Measurements from ENCODE around the gene KLHL12.

Gene KLHL12

DNA sequence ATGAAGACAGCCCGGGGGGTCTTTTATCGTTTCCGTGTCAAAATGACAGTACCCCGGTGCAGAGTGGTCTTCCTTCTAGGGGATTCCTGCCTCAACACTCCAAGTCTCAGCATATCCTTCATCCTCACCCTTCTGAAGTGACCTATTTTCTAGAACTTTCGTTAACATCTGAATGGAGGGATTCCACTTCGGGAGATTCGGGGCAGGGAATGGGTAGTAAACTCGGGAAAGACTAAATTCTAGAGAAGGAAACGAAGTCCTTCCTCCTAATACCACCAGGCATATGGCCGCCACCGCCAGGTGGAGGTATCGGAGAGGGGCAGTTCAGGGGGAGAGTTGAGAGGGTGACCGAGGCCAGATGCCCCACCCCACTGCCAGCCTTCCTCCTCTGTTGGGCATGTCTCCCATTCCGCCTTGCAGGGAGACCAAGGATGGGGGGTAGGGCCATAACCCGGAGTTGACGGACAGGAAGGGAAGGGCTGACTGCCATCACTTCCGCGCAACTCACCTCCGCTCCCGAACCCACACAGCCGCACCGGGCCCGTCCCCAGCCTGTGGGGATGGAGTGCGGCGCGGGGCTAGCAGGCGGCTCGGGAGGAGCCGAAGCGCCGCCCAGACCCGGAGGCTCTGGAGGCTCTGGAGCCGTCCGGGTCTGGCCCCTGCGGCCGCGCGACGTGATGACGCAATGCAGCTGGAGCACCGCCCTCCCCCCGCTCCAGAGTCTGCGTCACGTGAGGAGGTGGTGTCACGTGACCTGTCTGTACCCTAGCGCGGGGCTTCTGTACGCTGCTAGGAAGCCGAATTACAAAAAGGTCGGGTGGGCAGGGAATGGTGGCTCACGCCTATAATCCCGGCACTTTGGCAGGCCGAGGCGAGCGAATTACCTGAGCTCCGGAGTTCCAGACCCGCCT is at the start of gene KLHL12:
TSS of gene KLHL12 (minus strand) at position 654 of the 911 bp plus-strand sequence. CDS start 2,072 bp downstream, outside the sequence.
- peak; percentile 93 to 94 for DNase-seq (ENCODE audit: extremely low read depth in 1 of 2, low read depth in 1 of 2)

DNA sequence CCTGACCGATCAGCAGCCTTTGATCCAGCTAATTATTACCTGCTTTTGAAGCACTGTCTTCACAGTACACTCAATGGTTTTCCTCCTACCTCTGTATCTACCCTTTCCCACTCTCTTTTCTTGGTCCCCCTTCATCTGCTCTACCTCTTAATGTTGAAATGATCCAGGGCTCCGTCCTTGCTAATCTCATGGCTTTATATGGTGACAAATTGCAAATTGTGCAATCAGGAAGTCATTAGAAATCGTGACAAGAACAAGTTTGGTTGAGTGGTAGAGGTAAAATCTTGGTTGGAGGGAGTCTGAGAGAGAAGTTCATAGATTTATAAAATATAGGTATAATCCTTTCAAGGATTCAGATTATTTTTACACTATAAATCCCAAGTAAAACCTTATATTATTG is 49.6 kb upstream of the KLHL12 start:
- DNase-seq (ENCODE audit: extremely low read depth in 1 of 2, low read depth in 1 of 2): no peak

DNA sequence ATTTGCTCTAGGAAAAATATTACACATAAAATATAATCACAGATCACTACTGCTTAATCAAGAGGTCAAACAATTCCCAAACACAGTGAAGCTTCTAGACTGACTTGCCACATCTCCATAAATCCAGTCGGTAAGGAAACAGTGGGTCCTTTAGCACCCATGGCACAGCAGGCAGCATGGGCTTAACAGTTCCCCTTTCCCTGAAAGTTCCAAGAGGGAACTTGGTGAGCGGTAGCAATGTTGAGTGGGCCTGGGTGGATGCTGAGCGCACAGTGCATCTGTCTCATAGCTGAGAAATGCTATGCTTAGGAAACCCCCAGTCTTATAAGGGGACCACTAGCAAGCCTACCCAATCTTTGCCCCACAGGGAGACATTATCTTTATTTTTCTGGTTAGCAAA is 47.8 kb upstream of the KLHL12 start:
- DNase-seq (ENCODE audit: extremely low read depth in 1 of 2, low read depth in 1 of 2): no peak

DNA sequence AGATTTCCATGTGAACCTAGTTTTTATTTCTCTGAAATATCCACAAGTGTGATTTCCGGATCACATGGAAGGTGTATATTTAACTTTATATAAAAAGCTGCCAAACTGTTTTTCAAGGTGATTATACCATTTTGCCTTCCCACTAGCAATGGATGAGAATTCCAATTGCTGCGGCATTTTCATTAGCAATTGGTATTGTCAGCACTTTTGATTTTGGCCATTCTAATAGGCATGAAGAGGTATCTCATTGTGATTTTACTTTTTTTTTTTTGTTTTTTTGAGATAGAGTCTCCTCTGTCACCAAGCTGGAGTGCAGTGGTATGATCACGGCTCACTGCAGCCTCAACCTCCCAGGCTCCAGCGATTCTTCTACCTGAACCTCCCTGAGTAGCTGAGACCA is 45.0 kb upstream of the KLHL12 start:
- no peak for DNase-seq (ENCODE audit: extremely low read depth in 1 of 2, low read depth in 1 of 2)

DNA sequence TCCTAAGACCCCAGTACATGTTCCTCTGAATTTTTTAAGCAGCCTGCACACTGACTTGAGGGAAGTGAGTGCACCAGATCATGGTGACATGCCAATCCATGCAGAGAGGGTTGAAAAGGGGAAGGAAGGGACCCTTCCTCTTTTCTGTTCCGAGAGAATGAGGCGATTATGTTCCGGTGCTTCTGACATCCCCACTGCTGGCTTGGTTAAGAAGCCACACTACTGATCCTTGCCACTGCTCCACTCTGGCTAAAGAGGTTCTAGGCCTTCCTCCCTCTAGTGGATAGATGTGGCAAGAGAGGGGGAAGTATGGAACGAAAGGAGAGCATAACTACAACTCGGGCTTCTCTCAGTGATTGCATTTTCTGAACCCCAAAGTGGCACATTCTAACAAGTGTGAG is 41.9 kb upstream of the KLHL12 start:
- no peak for DNase-seq (ENCODE audit: extremely low read depth in 1 of 2, low read depth in 1 of 2)

DNA sequence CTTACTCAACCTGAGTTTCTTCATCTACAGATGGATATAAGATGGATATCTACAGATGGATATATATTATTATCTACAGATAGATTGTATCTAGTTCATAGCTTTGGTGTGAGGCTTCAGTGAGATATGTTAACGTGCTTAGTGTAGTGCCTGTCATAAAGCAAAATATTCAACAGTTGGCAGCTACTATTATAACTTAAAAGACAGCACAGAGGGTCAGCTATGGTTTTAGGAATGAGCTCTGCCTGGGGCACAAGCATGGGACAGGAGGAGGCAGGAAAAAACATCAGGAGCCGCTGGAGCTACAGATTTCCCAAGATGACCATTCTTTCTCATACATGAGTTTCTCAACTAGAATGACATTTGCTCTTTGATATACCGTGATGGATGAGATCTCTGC is 41.3 kb upstream of the KLHL12 start:
- no peak for DNase-seq (ENCODE audit: extremely low read depth in 1 of 2, low read depth in 1 of 2)

DNA sequence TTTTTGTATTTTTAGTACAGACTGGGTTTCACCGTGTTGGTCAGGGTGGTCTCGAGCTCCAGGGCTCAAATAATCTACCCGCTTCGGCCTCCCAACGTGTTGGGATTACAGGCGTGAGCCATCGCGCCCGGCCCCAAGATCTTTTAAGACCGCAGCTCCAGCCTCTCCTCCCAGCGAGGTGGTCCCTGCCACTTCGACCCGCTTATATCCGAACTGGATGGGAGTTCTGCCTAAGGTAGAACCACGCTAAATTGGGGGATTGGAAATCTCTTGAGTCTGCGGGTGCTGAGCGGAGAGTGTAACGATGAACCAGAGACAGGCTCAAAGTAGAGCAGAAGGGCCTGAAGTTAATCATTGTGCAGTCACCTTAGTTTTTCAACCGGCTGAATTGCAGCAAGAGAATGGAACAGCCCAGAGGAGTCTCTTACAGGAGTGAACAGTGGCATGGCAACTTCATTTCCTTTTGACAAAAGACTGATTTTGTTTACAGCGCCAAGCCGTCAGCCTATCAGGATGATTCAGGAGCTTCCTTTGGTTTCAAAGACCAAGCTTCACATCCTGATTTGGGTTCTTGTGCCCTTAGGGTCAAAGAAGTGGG is 40.7 kb upstream of the KLHL12 start:
- DNase-seq (ENCODE audit: extremely low read depth in 1 of 2, low read depth in 1 of 2): no peak

DNA sequence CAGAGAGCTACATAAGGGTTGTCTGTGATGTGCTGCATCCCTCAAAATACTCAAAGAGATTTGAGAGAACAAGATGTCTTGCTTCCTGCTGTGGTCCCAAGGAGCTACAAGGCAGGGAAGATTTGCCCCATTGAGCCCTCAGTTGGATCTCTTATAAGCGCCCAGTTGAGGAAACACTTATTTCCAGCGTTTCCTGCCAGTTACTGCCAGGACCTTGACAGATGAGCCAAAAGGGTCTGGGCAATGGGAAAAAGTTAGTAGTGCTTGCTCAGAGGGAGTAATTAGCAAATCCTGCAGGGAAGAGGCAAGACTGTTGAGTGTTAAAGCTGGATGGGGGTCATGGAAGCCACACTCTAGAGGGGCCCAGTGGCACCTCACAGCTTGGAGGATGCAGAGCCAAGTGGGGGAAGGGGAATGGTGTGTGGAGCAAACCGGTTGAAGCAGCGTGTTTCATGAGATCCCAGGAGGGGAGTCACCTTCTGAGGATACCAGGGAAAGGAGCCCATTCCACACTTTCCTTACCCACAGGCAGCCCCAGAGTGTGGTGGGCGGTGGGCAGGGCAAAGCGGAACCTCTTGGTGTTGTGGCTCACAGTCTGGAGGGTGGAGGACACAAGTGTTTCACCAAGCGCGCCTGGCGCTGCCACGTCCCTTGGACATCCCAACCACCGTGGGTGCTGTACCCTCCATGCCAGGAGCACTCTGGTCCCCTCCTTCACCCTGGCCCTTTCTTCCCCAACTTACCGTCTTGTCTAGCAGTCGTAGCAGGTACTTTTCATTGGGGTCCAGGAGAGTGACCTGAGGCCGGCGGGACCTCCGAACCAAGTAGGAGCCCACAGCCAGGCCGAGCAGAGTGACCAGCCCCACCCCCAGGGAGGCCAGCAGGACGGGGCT is 39.2 kb upstream of the KLHL12 start:
- DNase-seq (ENCODE audit: extremely low read depth in 1 of 2, low read depth in 1 of 2): no peak

DNA sequence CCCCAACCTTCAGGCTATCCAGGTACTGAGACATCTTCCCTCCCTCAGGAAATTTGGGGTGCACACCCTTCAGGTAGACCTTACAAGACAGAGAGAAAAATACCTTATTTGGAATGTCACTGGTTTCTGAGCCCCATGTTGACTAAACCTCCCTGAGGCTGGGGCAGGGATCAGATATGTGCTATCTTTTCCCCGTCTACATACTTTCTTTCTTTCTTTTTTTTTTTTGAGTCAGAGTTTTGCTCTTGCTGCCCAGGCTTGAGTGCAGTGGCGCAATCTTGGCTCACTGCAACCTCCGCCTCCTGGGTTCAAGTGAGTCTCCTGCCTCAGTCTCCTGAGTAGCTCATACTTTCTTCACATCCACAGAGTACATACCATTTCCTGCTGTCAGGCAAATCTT is 38.4 kb upstream of the KLHL12 start:
- DNase-seq (ENCODE audit: extremely low read depth in 1 of 2, low read depth in 1 of 2): no peak

DNA sequence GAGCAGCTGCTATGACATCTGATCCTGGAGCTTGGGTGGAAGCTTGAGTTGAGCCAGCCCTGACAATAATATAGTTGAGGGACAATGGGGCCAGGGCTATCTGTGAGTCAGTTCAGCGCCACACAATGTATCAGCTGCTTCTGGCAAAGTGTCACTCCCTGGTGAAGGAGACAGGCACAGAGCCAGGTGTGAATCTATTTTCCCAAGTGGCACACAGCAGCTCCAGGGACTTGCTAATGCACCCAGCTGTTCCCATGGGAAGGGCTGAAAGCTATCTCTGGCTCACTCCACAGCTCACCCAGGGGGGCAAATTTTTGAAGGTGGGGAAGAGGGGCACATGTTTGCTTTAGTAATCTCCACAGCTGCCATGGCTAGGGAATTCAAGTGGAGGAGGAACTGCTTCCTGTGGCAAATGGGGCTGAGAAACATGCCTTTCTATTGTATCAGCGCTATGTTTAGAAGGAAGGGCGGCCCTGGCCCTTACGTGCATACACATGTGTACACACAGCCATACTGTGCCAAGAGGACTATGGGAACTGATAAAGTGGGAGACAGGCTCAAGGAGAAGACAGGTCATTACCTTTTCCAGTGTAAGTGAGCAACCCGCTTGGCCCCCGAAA is 37.9 kb upstream of the KLHL12 start:
- DNase-seq (ENCODE audit: extremely low read depth in 1 of 2, low read depth in 1 of 2): no peak

DNA sequence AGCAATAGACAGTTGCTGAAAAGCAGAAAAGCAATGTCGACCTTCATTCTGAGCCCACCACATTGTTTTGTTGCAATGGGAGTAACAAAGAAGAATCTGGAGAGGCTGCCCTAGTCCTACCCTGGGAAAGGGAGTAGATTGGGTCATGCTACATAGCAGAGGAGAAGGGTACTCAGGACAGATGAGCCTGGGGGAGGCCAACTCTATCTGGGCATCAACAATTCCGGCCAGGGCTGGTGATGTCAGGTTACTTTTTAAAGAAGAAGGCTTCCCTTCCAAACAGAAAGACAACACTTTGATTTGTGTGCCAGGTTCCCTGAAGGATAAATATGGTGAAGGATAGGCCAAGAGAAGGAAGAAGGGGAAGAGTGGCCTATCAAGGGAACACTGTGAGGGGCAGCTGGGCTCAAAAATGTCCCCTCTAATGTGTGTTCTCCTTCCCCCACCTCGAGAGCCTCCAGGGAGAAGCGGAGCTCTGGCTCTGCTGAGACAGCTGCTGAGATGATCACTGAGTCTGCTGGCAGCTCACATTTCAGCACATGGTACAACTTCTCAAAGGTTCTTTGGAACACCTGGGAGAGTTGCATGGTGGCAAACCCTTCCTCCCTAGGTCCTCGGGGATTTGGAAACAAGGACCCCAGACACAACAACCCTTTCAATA is 34.3 kb upstream of the KLHL12 start:
- DNase-seq (ENCODE audit: extremely low read depth in 1 of 2, low read depth in 1 of 2): no peak

DNA sequence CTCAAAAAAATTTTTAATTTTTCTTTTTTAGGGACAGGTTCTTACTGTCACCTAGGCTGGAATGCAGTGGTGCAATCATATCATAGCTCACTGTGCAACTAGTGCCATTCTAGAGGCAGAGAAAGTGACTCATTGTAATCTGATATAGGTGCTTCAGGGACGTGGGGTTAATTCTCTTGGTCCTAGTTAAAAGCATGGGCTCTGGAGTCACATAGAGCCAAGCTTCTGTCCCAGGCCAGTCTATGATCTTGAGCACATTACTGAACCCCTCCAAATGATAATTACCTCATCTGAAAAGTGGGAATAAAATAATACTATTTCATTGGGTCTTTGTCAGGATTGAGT is 32.2 kb upstream of the KLHL12 start:
- DNase-seq (ENCODE audit: extremely low read depth in 1 of 2, low read depth in 1 of 2): no peak

DNA sequence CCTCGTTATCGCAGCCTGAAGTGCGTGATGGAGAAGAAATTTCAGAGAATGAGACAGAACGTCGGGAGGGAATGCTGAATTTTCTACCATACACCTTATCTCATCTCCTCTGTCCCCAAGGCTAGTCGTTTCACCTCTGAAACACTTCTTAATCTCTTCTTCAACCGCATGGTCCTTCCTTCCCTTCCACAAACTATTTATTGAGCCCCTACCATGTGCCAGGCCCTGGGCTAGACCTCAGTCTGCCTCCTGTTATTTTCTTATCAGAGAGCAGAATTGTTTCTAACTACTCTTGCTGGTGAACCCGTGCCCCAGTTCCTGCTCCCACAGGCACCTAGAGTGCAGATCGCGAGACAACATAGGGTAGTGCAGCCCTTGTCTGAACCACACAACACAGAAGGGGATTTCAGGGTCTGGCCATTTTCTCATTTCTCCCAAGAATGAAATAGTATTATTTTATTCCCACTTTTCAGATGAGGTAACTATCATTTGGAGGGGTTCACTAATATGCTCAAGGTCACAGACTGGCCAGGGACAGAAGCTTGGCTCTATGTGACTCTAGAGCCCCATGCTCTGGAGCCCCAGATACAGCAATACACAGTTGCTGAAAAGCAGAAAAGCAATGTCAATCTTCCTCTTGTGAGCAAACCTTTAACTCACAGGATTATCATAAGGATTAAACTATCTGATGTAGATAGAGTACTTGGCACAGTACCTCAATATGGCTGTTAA is 31.7 kb upstream of the KLHL12 start:
- DNase-seq (ENCODE audit: extremely low read depth in 1 of 2, low read depth in 1 of 2): no peak

DNA sequence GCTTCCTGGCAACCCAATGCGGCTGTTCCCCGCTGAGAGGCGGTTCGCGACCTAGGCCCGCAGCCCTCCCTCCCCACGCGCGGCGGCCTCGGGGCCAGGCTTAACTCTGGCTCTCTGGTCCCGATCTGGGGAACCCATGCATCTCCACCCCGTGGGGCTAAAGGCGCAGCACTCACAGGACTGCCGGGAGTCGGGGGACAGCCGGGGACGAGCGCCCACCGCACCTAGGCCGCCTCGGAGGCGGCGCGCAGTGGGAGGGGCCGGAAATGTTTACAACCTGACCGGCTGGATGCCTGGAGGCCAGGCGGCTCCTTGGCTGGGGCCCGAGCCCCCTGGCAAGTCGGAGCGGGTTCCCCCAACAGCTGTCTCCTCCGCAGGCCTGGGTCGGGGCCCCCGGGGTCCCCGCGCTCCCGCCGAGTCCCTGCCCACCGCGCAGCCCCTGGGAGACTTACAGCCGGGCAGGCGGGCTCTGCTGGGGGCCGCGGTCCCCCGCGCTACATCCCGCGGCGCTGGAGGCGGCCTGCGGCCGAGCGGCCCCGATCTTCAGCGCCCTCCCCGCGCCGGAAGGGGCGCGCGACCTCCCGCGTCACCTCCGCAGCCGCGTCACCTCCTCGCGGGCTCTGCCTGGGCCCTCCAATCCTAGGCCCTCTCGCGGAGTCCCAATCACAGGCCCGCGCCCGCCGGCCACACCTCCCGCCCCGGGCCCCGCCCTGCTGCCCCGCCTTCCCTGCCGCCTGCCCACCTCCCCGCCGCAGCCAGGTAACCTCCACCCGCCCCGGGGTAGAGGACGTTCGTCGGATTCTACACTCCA is 30.9 kb upstream of the KLHL12 start, which contains the start of gene ADIPOR1:
TSS of gene ADIPOR1 (minus strand) at position 580 of the 811 bp plus-strand sequence. CDS start 7,242 bp downstream, outside the sequence.
- peak; percentile 83 to 87 for DNase-seq (ENCODE audit: extremely low read depth in 1 of 2, low read depth in 1 of 2)

DNA sequence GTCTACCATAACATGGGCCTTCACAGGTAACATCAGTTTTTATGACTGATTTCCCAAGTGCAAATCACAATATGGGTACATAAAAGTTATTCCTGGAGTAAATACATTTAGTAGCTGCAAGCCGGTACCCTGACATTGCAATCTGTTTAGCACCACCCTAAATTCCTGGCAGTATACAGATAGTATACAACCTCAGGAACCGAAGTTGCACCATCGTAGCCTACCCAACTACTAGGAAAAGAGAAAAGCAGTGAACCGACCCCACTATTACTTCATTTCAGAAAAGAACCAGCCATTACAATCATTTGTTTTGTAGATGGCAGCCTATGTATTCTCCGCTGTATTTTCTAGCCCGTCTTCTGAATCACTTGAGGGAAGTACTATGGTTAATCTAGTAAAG is 29.9 kb upstream of the KLHL12 start:
- no peak for DNase-seq (ENCODE audit: extremely low read depth in 1 of 2, low read depth in 1 of 2)

DNA sequence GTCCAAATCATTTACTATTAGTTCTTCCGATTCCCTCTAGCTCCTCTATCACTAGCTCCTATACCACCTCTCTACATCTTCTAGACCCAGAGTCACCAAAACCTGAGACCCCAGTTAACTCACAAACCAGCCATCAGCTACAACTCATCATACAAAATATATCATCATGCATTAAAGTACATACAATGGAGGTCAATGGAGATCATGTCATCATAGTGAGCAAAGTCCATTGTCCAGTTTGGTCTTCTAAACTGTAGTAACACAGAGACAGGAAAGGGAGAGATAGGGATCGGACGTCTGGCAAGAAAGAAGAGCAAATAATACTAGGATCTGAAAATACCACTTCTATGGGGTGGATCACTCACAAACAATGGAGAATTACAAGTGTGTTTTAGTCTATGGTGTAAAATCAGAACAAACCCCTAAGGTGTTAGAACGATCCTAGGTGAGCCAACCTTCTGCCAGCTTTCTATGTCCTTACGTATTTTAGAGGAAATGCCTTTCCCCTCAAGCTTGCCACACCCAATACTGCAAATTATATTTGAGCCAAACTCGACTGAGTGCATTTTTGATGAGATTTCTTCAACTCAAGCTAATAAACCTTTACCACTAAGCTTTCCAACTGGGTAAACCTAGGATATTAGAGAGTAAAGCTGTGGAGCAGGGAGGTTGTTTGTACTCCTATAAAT is 27.2 kb upstream of the KLHL12 start:
- DNase-seq (ENCODE audit: extremely low read depth in 1 of 2, low read depth in 1 of 2): no peak

DNA sequence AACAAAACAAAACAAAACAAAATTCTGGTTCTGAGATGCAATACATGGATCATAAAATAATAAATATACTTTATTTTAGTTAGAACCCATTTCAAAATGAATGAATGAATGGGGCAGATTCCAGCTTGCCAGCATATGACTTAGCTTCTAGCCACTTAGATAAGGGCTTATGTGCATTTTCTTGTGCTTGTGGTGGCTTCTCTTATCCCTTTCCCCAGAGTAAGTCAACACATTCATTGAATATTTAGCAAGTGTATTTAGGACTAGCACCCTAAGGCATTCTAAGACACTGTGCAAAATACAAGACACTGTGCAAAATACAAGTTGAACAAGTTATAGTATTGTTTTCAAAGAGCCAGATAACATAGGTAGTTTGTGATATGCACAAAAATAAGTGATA is 26.4 kb upstream of the KLHL12 start:
- DNase-seq (ENCODE audit: extremely low read depth in 1 of 2, low read depth in 1 of 2): no peak

DNA sequence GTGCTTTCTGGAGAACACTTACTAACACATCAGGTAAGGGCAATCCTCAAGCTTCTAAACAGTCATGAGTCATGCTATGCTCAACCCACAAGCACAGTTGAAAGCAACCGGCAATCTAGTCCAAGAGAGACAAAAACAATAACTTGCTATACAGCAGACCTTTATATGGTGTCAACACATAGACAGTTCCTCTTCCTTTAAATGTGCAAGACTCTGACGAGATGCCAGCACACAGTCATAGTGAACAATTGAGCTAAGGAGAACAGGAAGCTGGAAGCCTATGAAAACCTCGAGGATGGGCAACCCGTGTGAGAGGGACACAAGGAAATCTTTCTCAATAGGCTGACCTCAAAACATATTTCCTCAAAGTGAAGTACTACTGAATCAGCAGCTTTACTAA is 25.8 kb upstream of the KLHL12 start:
- DNase-seq (ENCODE audit: extremely low read depth in 1 of 2, low read depth in 1 of 2): no peak

Data from stimulated activated CD8-positive, alpha-beta memory T cell treated with anti-CD3 and anti-CD28 coated beads, Interleukin-7, amount 100 ng/mL, for 48 hours (primary cell).